H54 (cell line): Measurements from ENCODE around the gene PCNT.
"Not testable (repeated sequence)": the region's sequence is repeated elsewhere in the genome, so short reads cannot be mapped to it uniquely, and the experiment has no call there.

Source experiments
- DNase-seq: peaks from one replicate; pipeline ENCODE4 v3.0.0; 2011; ENCODE audit warnings: low spot score, mixed read lengths; ENCODE audit not compliant: insufficient read length
- FAIRE-seq: peaks from 3 replicates; lab custom pipeline; 2011; peaks lifted over from hg19 to GRCh38; lab: Jason Lieb, UNC
- POLR2A ChIP-seq: IDR thresholded peaks from 2 replicates; pipeline ENCODE4 v1.6.1; 2011; ENCODE audit warnings: low read depth, mild to moderate bottlenecking, low read length

Gene PCNT

GRCh38 chr21:46426313-46427046 is 102.5 kb downstream of the PCNT start:
- TF ChIP-seq POLR2A, result no peak
- DNase-seq (no peak), FAIRE-seq (no peak)

- FAIRE-seq, result no peak
- TF ChIP-seq POLR2A, result no peak
- DNase-seq, result no peak
Observed at GRCh38 chr21:46427516-46427915, 103.6 kb downstream of the PCNT start.

- DNase-seq (no peak), FAIRE-seq (no peak)
- TF ChIP-seq POLR2A, result no peak
Observed at GRCh38 chr21:46428286-46428685, 104.3 kb downstream of the PCNT start.

- no peak for FAIRE-seq
- TF ChIP-seq POLR2A, result no peak
- DNase-seq, result no peak
Observed at GRCh38 chr21:46428987-46429710, 105.2 kb downstream of the PCNT start.

GRCh38 chr21:46429754-46430681 is 106.1 kb downstream of the PCNT start:
- FAIRE-seq, result no peak
- no peak for TF ChIP-seq POLR2A

GRCh38 chr21:46431448-46431847 is 107.5 kb downstream of the PCNT start:
- TF ChIP-seq POLR2A, result no peak
- no peak for DNase-seq
- FAIRE-seq, result no peak

More at GRCh38 chr21:46429754-46430681, 106.1 kb downstream of the PCNT start:
- no peak for DNase-seq

GRCh38 chr21:46431884-46432488 is 108.0 kb downstream of the PCNT start:
- FAIRE-seq (no peak), DNase-seq (no peak)
- TF ChIP-seq POLR2A, result no peak

GRCh38 chr21:46433116-46433515 is 109.2 kb downstream of the PCNT start:
- DNase-seq, FAIRE-seq: not testable (repeated sequence)

- TF ChIP-seq POLR2A, result no peak
- DNase-seq (no peak), FAIRE-seq (no peak)
Observed at GRCh38 chr21:46434322-46434958, 110.5 kb downstream of the PCNT start.

GRCh38 chr21:46435786-46436227 is 111.9 kb downstream of the PCNT start:
- FAIRE-seq (no peak), DNase-seq (no peak)
- TF ChIP-seq POLR2A, result no peak

GRCh38 chr21:46436621-46437020 is 112.7 kb downstream of the PCNT start:
- FAIRE-seq (no peak), DNase-seq (no peak)
- no peak for TF ChIP-seq POLR2A

- DNase-seq (no peak), FAIRE-seq (no peak)
- no peak for TF ChIP-seq POLR2A
Observed at GRCh38 chr21:46437096-46437498, 113.1 kb downstream of the PCNT start.

GRCh38 chr21:46437511-46437910 is 113.6 kb downstream of the PCNT start:
- TF ChIP-seq POLR2A, result no peak
- DNase-seq (no peak), FAIRE-seq (no peak)
